Colonic mucosa (tissue), 4 donors: ENCODE results near the gene TTC27. TPM values are rescaled to one million over a fixed set of nuclear protein-coding genes. Genes with fewer than 3 reads are reported as not detected.

Source experiments
- DNase-seq: peaks from one replicate; pipeline ENCODE4 v3.0.0-alpha.2; 2020
- H3K27ac ChIP-seq: fragments of 200-600 bp; one replicate; pipeline ENCODE4 v1.8.0; 2021
- H3K27me3 ChIP-seq: fragments of 200-600 bp; one replicate; pipeline ENCODE4 v1.8.0; 2021
- H3K36me3 ChIP-seq: fragments of 200-600 bp; one replicate; pipeline ENCODE4 v1.8.0; 2021
- H3K4me1 ChIP-seq: fragments of 200-600 bp; one replicate; pipeline ENCODE4 v1.8.0; 2021; ENCODE audit warnings: mild to moderate bottlenecking
- H3K4me3 ChIP-seq: fragments of 200-600 bp; one replicate; pipeline ENCODE4 v1.8.0; 2021
- H3K9ac ChIP-seq, 2 donors: one replicate each; pipeline ENCODE4 v1.7.0; 2013; ENCODE audit warnings: control low read depth in 2 of 2, low read depth in 2 of 2, low read length in 2 of 2
- H3K9me3 ChIP-seq: fragments of 200-600 bp; one replicate; pipeline ENCODE4 v1.8.0; 2021
- intact Hi-C: fragments of 100-400 bp; cut with DNase I; formaldehyde crosslinking; loops from one replicate; pipeline ENCODE4 v1.14.1; 2022
- total RNA-seq, 2 donors: library from RNA; stranded (reverse); fragmentation: NEBNext Ultra II Directional in 1 of 2; extraction: Animal tissue kit (Norgen Biotek cat#: 25700) in 1 of 2; gene quantifications; one replicate each; pipeline ENCODE4 v1.2.1, GENCODE V29; 2021
- TF ChIP-seq, protein P1 (sequence below): fragments of 200-600 bp; IDR thresholded peaks from one replicate; pipeline ENCODE4 v1.8.0; 2022; ENCODE audit warnings: antibody characterized with exemption, mild to moderate bottlenecking
- donor health status: healthy.
- donor health status: DM: no; HTN: no; CAD: no.
- donor health status: DM: no; HTN: no; CAD: no.

Gene TTC27
- total RNA-seq, 2 donors from 2014 or later = 10.0 to 15.5 TPM

DNA sequence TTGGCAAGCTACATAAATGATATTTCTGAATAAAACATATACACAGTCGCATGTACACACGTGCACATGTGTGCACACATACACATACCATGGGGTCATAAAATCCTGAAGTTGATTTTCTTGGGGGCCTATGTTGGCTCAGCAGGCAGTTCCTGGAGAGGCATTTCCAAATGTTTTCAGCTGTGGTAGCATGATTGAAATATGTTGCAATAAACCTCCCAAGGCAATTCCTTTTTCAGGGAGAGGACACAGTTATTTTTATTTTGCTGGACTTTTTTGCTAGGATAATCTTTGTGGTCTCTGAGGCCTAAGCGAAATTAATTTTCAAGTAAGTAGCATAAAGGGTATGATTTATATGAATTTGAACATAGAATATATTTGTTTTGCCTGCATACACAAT lies 192.2 kb downstream of the TTC27 start:
- Histone ChIP-seq H3K9me3 (no peaks in the 10 kb centered on the region), H3K4me3 (no peak overlapping the region), H3K27me3 (no peaks in the 10 kb centered on the region), H3K4me1 (no peaks in the 10 kb centered on the region), H3K9ac (no peak overlapping the region), H3K36me3 (no peaks in the 10 kb centered on the region), H3K27ac (no peak overlapping the region)
- TF ChIP-seq, protein P1, sequence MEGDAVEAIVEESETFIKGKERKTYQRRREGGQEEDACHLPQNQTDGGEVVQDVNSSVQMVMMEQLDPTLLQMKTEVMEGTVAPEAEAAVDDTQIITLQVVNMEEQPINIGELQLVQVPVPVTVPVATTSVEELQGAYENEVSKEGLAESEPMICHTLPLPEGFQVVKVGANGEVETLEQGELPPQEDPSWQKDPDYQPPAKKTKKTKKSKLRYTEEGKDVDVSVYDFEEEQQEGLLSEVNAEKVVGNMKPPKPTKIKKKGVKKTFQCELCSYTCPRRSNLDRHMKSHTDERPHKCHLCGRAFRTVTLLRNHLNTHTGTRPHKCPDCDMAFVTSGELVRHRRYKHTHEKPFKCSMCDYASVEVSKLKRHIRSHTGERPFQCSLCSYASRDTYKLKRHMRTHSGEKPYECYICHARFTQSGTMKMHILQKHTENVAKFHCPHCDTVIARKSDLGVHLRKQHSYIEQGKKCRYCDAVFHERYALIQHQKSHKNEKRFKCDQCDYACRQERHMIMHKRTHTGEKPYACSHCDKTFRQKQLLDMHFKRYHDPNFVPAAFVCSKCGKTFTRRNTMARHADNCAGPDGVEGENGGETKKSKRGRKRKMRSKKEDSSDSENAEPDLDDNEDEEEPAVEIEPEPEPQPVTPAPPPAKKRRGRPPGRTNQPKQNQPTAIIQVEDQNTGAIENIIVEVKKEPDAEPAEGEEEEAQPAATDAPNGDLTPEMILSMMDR = no peak
- intact Hi-C loops = no loop called here
- DNase-seq = no peak

DNA sequence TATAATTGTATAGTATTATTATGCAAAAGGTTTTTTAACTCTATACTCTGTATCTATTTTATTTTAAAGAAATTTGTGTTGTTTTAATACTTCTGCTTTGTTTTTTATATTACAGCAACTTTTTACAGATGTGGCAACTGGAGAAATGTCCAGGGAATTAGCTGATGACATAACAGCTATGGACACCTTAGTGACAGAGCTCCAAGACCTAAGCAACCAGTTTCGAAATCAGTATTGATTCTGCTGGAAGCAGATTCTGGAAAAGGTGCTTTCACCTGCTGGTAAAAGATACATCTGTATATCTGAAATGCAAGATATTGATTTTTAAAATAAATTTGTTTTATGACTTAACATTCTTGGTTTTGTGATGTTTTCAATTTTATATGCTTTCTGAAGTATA lies 192.9 kb downstream of the TTC27 start:
- H3K9me3 ChIP-seq = no peaks in the 10 kb centered on the region
- no peak for DNase-seq
- H3K27me3 ChIP-seq = no peaks in the 10 kb centered on the region
- H3K36me3 ChIP-seq = no peaks in the 10 kb centered on the region
- intact Hi-C loops = no loop called here
- TF ChIP-seq, protein P1 = no peak
- H3K9ac ChIP-seq = no peak overlapping the region
- no peaks in the 10 kb centered on the region for H3K4me1 ChIP-seq
- H3K27ac ChIP-seq = no peak overlapping the region
- H3K4me3 ChIP-seq = no peak overlapping the region

DNA sequence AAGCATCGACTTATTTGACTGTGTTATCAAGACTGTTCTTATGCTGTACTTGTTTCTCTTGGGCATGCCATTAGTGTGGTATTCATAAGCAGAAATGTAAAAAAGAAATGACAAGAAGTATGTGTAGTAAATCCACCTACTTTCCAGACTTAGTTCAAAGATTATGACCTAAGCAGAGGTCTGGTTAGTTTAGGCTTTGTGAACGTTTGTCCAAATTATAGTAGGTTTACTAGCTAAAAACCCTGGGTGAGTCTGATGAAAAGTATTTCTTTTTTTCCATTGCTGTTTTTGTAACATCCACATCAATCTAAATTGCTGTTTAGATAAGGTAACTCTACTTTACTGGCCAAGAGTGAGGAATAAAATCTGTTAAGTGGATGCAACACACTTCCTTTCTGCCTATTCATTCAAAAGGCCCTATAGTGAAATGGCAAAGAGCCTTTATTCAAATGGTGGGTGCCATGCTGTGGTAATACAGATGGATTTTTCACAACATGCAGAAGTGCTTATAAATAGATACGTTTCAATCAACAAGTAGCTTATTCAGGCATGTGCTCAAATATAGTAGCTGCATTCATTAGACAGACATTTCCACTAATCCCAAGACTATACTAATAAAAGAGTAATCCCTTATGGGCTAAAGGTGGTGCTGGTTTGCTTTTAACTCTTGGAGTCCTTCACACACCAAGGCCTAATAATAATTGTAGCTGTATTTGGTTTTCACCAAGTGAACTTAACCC lies 196.4 kb downstream of the TTC27 start:
- Histone ChIP-seq H3K9me3 (no peaks in the 10 kb centered on the region), H3K4me1 (no peaks in the 10 kb centered on the region), H3K27me3 (no peaks in the 10 kb centered on the region), H3K36me3 (no peaks in the 10 kb centered on the region), H3K9ac (no peak overlapping the region), H3K27ac (no peak overlapping the region), H3K4me3 (no peak overlapping the region)
- TF ChIP-seq, protein P1 = no peak
- intact Hi-C loops = no loop called here
- DNase-seq = no peak

DNA sequence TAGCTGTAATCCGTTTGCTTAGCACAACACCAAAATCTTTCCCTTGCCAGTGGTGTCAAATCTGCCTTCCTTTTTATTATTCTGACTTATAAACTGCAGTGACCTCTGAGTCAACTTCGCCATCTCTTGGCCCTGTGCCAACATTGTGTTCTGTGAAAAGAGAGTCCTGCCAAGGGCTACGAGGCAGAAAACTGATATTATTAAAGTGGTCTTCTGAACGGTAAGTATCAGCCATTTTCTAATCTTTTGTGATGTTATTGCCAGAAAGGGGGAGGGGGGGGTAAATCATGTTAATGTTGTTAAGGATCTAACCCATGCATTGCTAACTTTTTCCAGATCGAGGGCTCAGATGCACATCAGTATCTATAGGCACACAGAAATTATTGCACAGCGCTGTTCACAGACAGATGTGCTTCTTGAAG lies 197.5 kb downstream of the TTC27 start:
- Histone ChIP-seq H3K27ac (no peak overlapping the region), H3K27me3 (no peaks in the 10 kb centered on the region), H3K4me1 (no peaks in the 10 kb centered on the region), H3K9ac (no peak overlapping the region), H3K4me3 (no peak overlapping the region), H3K36me3 (no peaks in the 10 kb centered on the region), H3K9me3 (no peaks in the 10 kb centered on the region)
- TF ChIP-seq, protein P1 = no peak
- DNase-seq = no peak
- intact Hi-C loops = no loop called here

DNA sequence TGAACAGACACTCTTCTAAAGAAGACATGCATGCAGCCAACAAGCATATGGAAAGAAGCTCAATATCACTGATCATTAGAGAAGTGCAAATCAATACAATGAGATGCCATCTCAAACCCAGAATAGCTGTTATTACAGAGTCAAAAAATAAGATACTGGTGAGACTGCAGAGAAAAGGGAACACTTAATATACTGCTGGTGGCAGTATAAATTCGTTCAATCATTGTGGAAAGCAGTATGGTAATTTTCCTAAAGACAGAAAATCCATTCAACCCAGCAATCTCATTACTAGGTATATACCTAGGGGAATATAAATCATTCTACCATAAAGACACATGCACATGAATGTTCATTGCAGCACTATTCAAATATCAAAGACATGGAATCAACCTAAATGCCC lies 202.3 kb downstream of the TTC27 start:
- Histone ChIP-seq H3K4me1 (no peaks in the 10 kb centered on the region), H3K4me3 (no peak overlapping the region)
- intact Hi-C loops = no loop called here

More for the DNA sequence above, 202.3 kb downstream of the TTC27 start:
- DNase-seq = no peak
- no peak overlapping the region for H3K9ac ChIP-seq
- no peak overlapping the region for H3K27ac ChIP-seq
- H3K9me3 ChIP-seq = no peaks in the 10 kb centered on the region
- H3K27me3 ChIP-seq = no peaks in the 10 kb centered on the region
- H3K36me3 ChIP-seq = no peaks in the 10 kb centered on the region
- TF ChIP-seq, protein P1 = no peak
